ENCODE results near the gene TMEM175.

Gene TMEM175

DNA sequence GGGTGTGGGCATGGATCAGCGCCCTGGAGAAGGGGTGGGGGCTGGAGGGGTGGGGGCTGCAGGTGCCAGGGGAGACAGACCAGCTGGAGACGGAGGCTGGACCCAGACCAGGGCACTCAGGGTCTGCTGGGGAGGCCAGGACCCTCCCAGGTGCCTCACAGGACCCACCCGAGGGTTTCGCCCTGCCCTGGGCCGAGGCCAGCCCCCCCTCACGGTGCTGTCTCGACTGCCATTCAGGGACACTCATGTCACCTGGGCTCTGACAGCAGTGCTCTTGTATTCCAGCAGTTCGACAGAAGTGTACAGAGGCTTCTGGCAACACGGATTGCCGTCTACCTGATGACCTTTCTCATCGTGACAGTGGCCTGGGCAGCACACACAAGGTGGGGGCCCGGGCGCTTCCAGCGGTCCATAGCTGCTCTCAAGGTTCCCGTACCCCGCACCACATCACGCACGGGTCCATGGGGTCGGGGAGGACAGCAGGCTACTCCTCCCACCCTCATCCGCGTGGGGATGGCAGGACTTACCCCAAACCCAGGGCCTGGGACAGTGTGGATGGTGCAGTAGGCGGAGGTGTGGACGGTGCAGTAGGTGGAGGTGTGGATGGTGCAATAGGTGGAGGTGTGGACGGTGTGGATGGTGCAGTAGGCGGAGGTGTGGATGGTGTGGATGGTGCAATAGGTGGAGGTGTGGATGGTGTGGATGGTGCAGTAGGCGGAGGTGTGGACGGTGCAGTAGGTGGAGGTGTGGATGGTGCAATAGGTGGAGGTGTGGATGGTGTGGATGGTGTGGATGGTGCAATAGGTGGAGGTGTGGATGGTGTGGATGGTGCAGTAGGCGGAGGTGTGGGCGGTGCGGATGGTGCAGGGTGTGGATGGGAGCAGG, 18.1 kb downstream of the TMEM175 start:
- Histone ChIP-seq H3K4me3 (ENCODE audit: low read length) (no peak overlapping the region), H3K36me3 (ENCODE audit: control insufficient read depth, insufficient read depth, low read length, severe bottlenecking) (peaks cover 2% of the 10 kb centered on the region), H3K9ac (ENCODE audit: low read length) (no peak overlapping the region), H3K9me3 (ENCODE audit: control insufficient read depth, low read length) (no peaks in the 10 kb centered on the region), H3K4me1 (ENCODE audit: control insufficient read depth, insufficient read depth, low read length) (no peaks in the 10 kb centered on the region), H3K27me3 (replicated peaks; ENCODE audit: control insufficient read depth, insufficient read depth, low read length) (no peaks in the 10 kb centered on the region)
- no peak for DNase-seq (ENCODE audit: low read depth)

DNA sequence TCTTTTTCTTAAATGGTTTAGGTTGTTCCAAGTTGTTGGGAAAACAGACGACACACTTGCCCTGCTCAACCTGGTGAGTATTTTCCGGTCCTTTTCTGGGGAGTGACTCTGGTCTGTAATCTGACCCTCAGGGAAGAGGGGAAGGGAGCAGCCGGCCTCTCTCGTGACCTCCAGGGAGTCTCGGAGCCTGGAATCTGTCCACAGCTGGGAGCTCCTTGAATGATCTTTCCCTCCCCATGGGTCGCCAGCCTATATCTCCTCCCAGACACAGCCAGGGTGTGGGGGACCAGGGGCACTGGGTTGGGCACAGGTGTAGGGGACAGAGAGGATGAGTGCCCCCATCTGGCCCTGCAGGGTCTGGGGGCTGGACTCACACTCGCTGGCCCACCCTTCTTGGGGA, 18.9 kb downstream of the TMEM175 start:
- Histone ChIP-seq H3K9me3 (ENCODE audit: control insufficient read depth, low read length) (no peaks in the 10 kb centered on the region), H3K27me3 (replicated peaks; ENCODE audit: control insufficient read depth, insufficient read depth, low read length) (no peaks in the 10 kb centered on the region), H3K4me1 (ENCODE audit: control insufficient read depth, insufficient read depth, low read length) (no peaks in the 10 kb centered on the region), H3K9ac (ENCODE audit: low read length) (no peak overlapping the region), H3K36me3 (ENCODE audit: control insufficient read depth, insufficient read depth, low read length, severe bottlenecking) (peaks cover 2% of the 10 kb centered on the region), H3K4me3 (ENCODE audit: low read length) (no peak overlapping the region)
- no peak for DNase-seq (ENCODE audit: low read depth)

DNA sequence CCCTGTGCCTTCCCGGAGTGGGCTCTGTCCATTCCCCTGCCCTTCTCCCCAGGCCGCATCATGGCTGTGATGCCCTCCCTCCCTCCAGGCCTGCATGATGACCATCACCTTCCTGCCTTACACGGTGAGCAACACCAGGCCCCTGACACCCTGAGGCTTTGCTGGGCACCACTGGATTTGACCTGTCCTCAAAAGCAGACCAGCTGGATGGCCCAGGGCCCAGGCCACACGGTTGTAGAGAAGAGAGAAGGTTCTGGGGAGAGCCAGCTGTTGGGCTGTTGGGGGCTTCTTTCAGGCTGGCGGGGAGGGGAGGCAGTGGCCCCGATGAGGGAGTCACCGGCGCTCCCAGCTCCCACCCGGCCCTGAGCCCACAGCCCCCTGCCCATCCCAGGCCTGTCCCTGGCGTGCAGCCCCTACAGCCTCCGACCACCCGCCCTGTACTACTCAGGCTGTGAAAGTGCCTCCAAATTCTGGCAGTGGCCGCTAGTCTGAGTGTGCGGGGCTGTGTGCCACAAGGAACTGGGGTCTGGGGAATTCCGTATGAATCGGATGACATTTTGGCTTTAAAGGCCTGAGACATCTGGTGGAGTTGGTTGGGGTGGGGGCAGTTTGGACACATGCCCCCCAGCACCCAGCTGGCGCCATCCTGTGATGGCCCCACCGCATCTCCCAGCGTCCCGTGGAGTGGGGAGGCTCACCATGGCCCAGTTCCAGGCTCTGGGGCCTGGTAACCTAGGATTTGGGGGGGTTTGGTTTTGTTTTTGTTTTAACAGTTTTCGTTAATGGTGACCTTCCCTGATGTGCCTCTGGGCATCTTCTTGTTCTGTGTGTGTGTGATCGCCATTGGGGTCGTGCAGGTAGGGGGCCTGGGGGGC, 19.6 kb downstream of the TMEM175 start:
- H3K9me3 ChIP-seq (ENCODE audit: control insufficient read depth, low read length) = no peaks in the 10 kb centered on the region
- DNase-seq (ENCODE audit: low read depth) = no peak
- no peak overlapping the region for H3K9ac ChIP-seq (ENCODE audit: low read length)
- H3K36me3 ChIP-seq (ENCODE audit: control insufficient read depth, insufficient read depth, low read length, severe bottlenecking) = peaks cover 2% of the 10 kb centered on the region
- no peak overlapping the region for H3K4me3 ChIP-seq (ENCODE audit: low read length)
- H3K27me3 ChIP-seq (replicated peaks; ENCODE audit: control insufficient read depth, insufficient read depth, low read length) = no peaks in the 10 kb centered on the region
- no peaks in the 10 kb centered on the region for H3K4me1 ChIP-seq (ENCODE audit: control insufficient read depth, insufficient read depth, low read length)

DNA sequence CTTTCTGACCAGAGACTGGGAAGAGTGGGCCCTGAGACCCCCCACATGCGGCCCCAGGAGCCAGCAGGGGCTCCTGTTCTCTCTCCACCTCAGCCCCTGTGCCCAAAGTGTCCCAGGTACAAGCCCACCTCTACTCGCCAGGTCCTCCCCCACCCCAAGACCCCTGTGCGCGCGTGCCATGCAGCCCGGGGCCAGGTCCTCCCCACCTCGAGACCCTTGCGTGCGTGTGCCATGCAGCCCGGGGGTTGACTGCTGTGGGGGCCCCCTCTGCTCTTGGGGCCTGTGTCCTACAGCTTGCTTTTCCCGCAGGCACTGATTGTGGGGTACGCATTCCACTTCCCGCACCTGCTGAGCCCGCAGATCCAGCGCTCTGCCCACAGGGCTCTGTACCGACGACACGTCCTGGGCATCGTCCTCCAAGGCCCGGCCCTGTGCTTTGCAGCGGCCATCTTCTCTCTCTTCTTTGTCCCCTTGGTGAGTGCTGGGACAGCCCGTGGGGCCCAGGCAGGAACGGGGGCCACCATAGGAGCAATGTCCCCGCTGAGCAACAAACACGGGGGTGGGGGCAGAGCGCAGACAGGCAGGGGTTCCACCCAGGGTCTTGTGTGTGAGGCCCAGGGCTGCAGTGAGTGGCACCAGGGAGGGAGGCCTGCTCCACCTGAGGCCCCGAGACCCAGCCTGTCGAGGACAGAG, 20.8 kb downstream of the TMEM175 start:
- DNase-seq (ENCODE audit: low read depth) = no peak
- Histone ChIP-seq H3K9me3 (ENCODE audit: control insufficient read depth, low read length) (no peaks in the 10 kb centered on the region), H3K9ac (ENCODE audit: low read length) (no peak overlapping the region), H3K4me1 (ENCODE audit: control insufficient read depth, insufficient read depth, low read length) (no peaks in the 10 kb centered on the region), H3K36me3 (ENCODE audit: control insufficient read depth, insufficient read depth, low read length, severe bottlenecking) (peaks cover 2% of the 10 kb centered on the region), H3K4me3 (ENCODE audit: low read length) (no peak overlapping the region), H3K27me3 (replicated peaks; ENCODE audit: control insufficient read depth, insufficient read depth, low read length) (no peaks in the 10 kb centered on the region)

GRCh38 chr4:953574-953915, 21.3 kb downstream of the TMEM175 start:
- Histone ChIP-seq H3K9ac (ENCODE audit: low read length) (no peak overlapping the region), H3K9me3 (ENCODE audit: control insufficient read depth, low read length) (no peaks in the 10 kb centered on the region), H3K4me3 (ENCODE audit: low read length) (no peak overlapping the region), H3K36me3 (ENCODE audit: control insufficient read depth, insufficient read depth, low read length, severe bottlenecking) (peaks cover 2% of the 10 kb centered on the region), H3K4me1 (ENCODE audit: control insufficient read depth, insufficient read depth, low read length) (no peaks in the 10 kb centered on the region), H3K27me3 (replicated peaks; ENCODE audit: control insufficient read depth, insufficient read depth, low read length) (no peaks in the 10 kb centered on the region)
- no peak for DNase-seq (ENCODE audit: low read depth)

DNA sequence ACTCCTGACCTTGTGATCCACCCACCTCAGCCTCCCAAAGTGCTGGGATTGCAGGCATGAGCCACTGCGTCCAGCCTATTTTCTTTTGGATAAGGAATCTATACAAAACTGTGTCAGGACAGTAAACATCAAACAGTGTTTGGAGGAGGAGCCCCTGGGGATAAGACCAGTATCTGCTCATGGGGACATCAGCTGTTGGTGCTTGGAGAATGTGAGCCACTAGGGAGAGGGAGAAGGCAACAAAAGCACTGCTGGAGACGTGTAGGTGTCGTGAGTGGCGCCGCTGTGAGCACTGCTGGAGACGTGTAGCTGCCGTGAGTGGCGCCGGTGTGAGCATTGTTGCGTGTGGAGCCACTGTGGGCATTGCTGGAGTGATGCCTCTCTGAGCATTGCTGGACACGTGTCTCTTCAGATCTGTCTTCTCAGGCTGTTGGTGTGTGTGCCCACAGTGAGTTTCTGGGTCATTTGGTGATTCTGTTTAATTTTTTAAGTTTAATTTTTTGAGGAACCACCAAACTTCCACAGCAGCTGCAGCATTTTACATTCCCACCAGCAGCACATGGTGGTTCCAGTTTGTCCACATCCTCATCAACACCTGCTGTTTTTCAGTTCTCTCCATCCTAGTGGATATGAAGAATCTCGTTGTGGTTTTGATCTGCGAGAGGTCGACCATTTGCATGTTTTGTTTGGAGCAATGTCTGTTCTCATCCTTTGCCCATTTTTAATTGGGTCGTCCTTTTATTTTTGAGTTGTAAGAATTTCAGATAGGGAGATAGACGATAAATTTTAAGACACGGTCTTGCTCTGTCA, 22.2 kb downstream of the TMEM175 start:
- H3K4me3 ChIP-seq (ENCODE audit: low read length) = no peak overlapping the region
- no peaks in the 10 kb centered on the region for H3K4me1 ChIP-seq (ENCODE audit: control insufficient read depth, insufficient read depth, low read length)
- H3K9ac ChIP-seq (ENCODE audit: low read length) = no peak overlapping the region
- DNase-seq (ENCODE audit: low read depth) = no peak
- H3K36me3 ChIP-seq (ENCODE audit: control insufficient read depth, insufficient read depth, low read length, severe bottlenecking) = peaks cover 2% of the 10 kb centered on the region
- no peaks in the 10 kb centered on the region for H3K9me3 ChIP-seq (ENCODE audit: control insufficient read depth, low read length)
- H3K27me3 ChIP-seq (replicated peaks; ENCODE audit: control insufficient read depth, insufficient read depth, low read length) = no peaks in the 10 kb centered on the region

DNA sequence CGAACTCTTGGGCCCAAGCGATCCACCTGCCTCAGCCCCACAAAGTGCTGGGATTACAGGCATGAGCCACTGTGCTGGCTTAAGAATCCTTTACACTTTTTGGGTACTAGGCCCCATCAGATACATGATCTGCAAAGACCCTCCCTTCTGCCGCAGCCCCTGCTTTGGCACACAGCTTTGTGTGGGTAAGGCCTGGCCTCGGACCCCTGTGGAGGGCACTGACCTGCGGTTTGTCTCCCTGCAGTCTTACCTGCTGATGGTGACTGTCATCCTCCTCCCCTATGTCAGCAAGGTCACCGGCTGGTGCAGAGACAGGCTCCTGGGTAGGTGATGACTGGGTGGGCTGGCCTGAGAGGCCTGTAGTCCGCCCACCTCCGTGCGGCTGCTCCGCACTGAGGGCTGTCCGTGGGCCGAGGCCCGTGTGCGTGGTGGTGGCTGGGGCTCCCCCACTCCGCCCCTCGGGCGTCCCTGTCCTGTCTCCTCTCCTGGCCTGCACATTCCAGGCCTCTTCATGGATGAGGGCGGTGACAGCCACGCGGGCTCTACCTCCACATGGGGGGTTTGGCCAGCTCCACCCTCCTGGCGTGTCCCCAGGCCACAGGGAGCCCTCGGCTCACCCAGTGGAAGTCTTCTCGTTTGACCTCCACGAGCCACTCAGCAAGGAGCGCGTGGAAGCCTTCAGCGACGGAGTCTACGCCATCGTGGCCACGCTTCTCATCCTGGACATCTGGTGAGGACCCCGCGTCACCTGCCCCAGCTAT, 23.1 kb downstream of the TMEM175 start:
- Histone ChIP-seq H3K9me3 (ENCODE audit: control insufficient read depth, low read length) (no peaks in the 10 kb centered on the region), H3K4me1 (ENCODE audit: control insufficient read depth, insufficient read depth, low read length) (no peaks in the 10 kb centered on the region), H3K36me3 (ENCODE audit: control insufficient read depth, insufficient read depth, low read length, severe bottlenecking) (peaks cover 2% of the 10 kb centered on the region), H3K9ac (ENCODE audit: low read length) (no peak overlapping the region), H3K4me3 (ENCODE audit: low read length) (no peak overlapping the region), H3K27me3 (replicated peaks; ENCODE audit: control insufficient read depth, insufficient read depth, low read length) (no peaks in the 10 kb centered on the region)
- no peak for DNase-seq (ENCODE audit: low read depth)

- DNase-seq (ENCODE audit: low read depth) = no peak
- H3K9me3 ChIP-seq (ENCODE audit: control insufficient read depth, low read length) = no peaks in the 10 kb centered on the region
- no peak overlapping the region for H3K4me3 ChIP-seq (ENCODE audit: low read length)
- no peaks in the 10 kb centered on the region for H3K4me1 ChIP-seq (ENCODE audit: control insufficient read depth, insufficient read depth, low read length)
- no peak overlapping the region for H3K9ac ChIP-seq (ENCODE audit: low read length)
- H3K36me3 ChIP-seq (ENCODE audit: control insufficient read depth, insufficient read depth, low read length, severe bottlenecking) = peaks cover 7% of the 10 kb centered on the region
- H3K27me3 ChIP-seq (replicated peaks; ENCODE audit: control insufficient read depth, insufficient read depth, low read length) = no peaks in the 10 kb centered on the region
Measured at GRCh38 chr4:955931-956381, 23.7 kb downstream of the TMEM175 start.

GRCh38 chr4:956531-957230, 24.4 kb downstream of the TMEM175 start:
- Histone ChIP-seq H3K9me3 (ENCODE audit: control insufficient read depth, low read length) (no peaks in the 10 kb centered on the region), H3K9ac (ENCODE audit: low read length) (no peak overlapping the region), H3K27me3 (replicated peaks; ENCODE audit: control insufficient read depth, insufficient read depth, low read length) (no peaks in the 10 kb centered on the region), H3K36me3 (ENCODE audit: control insufficient read depth, insufficient read depth, low read length, severe bottlenecking) (peaks cover 11% of the 10 kb centered on the region), H3K4me3 (ENCODE audit: low read length) (no peak overlapping the region), H3K4me1 (ENCODE audit: control insufficient read depth, insufficient read depth, low read length) (no peaks in the 10 kb centered on the region)
- no peak for DNase-seq (ENCODE audit: low read depth)

GRCh38 chr4:957231-957580, 24.9 kb downstream of the TMEM175 start:
- H3K36me3 ChIP-seq (ENCODE audit: control insufficient read depth, insufficient read depth, low read length, severe bottlenecking) = peaks cover 16% of the 10 kb centered on the region
- no peaks in the 10 kb centered on the region for H3K9me3 ChIP-seq (ENCODE audit: control insufficient read depth, low read length)
- no peak overlapping the region for H3K4me3 ChIP-seq (ENCODE audit: low read length)
- no peaks in the 10 kb centered on the region for H3K4me1 ChIP-seq (ENCODE audit: control insufficient read depth, insufficient read depth, low read length)
- DNase-seq (ENCODE audit: low read depth) = no peak
- H3K27me3 ChIP-seq (replicated peaks; ENCODE audit: control insufficient read depth, insufficient read depth, low read length) = no peaks in the 10 kb centered on the region
- H3K9ac ChIP-seq (ENCODE audit: low read length) = no peak overlapping the region
